Hepatic stellate cell (primary cell): ENCODE results near the gene CD55.

Experiments used
- DNase-seq: peaks from one replicate; pipeline ENCODE4 v3.0.0; 2011; ENCODE audit warnings: low spot score

Gene CD55

GRCh38 chr1:207330011-207330710 is 8.7 kb downstream of the CD55 start:
- no peak for DNase-seq

DNA sequence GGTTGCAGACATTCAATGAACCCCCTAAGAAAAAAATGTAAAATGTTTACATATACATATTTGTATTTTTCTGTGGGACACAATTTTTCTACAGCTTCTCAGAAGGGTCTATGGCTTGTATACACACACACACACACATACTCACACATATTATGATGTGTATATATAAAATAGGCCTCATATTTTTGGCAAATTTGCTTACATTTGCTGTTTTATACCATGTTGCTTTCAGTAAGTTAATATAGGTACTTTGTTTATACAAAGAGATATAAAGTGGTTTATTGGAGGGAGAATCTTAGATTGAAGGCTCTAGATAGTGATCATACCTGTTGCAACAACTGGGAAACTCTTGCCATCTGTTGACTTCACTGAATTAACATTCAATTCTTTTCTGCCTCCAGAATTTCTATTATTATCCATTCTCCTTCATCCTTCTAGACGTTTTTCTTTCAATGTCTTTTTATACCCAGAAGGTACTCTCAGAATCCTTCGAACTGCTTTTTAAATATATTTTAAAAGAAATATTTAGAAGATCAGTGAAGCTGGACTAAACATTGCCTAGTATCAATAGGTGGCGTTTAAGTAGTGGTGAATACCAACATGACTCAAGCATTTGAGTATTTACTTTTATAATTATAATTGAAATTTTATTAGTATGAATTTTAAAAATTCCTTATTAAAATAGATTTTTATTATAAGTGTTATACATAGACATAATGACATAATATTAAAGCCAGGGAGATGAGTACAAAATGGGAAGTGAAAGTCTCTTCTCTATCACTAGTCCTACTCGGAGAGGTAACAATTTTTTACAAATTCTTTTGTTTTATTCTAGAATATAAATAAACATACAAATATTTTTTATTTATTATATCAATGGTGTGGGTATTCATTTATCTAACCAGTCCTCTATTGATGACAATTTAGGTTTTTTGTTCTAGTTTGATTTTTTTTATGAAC is 10.2 kb downstream of the CD55 start:
- DNase-seq, result no peak

GRCh38 chr1:207333009-207333600 is 11.6 kb downstream of the CD55 start:
- no peak for DNase-seq

DNA sequence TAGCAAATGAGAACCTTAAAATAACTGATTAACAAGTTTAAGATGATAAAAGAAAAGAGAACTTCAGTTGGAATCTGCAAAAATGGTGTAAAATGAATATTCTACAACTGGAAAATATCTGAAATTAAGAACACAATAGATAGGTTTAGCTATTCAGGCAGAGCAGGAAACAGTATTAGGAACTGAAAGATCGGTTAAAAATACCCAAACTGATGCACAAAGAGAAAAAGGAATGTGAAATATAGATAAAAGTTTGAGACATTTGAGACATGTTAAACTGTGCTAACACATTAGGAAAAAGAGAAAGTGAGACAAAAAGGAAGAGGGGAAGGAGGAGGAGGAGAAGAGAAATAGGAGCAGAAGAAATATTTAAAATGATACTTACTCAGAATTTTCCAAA is 12.1 kb downstream of the CD55 start:
- no peak for DNase-seq

- DNase-seq, result no peak
These were observed 12.9 kb downstream of the CD55 start for GRCh38 chr1:207334337-207334736.

DNA sequence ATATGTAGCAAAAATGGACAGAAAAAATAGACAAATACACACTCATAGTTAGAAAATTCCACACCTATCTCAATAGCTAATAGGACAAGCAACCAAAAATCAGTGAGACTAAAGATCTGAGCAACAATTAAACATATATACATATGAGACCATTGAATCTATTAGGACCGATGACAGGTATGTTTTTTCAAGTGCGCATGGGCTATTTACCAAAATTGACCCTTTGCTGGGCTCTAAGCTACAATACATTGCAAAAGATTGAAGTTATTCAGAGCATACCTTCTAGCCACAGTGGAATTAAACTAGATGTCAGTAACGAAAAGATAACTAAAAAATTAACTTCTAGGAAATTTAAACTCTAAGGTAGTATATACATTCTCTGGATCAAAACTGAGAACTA is 13.7 kb downstream of the CD55 start:
- no peak for DNase-seq

- DNase-seq, result no peak
These were observed 14.4 kb downstream of the CD55 start for GRCh38 chr1:207335695-207336363.

DNA sequence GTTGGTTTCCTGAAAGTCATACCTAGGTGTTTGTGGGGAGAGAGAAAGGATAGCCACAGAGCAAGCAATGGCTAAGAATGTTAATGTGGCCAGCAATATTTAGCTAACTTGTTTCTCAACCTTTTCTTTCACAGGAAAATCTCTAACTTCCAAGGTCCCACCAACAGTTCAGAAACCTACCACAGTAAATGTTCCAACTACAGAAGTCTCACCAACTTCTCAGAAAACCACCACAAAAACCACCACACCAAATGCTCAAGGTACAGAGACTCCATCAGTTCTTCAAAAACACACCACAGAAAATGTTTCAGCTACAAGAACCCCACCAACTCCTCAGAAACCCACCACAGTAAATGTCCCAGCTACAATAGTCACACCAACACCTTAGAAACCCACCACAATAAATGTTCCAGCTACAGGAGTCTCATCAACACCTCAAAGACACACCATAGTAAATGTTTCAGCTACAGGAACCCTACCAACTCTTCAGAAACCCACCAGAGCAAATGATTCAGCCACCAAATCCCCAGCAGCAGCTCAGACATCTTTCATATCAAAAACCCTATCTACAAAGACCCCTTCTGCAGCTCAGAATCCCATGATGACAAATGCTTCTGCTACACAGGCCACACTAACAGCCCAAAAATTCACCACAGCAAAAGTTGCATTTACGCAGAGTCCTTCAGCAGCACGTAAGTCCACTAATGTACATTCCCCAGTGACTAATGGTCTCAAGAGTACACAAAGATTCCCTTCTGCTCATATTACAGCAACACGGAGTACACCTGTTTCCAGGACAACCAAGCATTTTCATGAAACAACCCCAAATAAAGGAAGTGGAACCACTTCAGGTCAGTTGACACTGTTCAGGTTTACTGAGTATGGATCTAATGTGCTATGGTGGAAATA is 15.3 kb downstream of the CD55 start:
- no peak for DNase-seq

DNA sequence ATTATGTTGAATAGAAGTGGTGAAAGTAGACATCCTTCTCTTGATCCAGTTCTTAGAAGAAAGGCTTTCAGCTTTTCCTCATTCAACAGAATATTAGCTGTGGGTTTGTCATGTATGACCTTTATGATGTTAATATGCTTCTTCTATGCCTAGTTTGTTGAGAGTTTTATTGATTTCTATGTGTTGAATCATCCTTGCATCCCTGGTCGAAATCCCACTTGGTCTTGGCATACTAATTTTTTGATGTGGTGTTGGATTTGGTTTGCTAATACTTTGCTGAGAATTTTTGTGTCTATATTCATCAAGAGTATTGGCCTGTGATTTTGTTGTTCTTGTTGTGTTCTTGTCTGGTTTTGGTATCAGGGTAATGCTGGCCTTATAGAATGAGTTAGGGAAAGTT is 20.9 kb downstream of the CD55 start:
- DNase-seq, result no peak

- no peak for DNase-seq
These were observed 22.2 kb downstream of the CD55 start for GRCh38 chr1:207343675-207344074.

GRCh38 chr1:207344221-207344620 is 22.7 kb downstream of the CD55 start:
- no peak for DNase-seq

DNA sequence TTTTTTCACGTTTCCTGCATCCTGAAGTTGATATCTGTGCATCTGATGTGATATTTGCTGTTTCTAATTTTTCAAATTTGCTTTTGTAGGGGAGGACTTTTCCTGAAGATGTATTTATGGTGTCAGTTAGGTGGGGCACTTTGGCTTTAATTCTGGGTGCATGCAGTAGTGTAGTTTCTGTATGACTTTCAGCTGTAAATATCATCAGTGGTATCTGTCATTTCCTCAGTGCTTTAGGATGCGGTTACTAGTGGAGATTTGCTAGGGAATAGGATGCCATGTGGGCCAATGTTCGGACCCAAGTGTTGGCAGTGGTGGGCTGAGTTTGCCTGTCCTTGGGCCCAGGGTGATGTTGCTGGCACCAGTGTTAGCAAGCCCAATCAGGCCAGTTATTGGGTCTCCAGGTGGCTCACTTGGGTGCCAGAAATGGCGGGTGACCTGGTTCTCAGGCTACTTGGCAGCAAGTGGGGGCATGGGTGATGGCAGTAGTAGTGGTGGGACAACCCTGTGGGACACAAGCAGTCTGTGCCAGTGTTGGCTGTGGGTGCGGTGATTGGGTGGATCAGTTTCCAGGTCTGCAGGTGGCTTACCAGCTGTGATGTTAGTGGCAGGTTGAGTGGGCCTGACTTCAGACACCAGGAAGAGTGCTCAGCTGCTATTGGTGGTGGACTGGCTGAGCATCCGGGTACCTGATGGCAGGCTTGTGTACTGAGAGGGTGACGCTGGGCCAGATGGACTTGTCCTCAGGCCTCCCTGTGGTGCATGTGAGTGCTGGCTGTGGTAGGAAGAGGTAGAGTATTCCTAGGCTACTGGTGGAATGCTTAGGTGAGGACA is 24.4 kb downstream of the CD55 start:
- DNase-seq, result no peak

DNA sequence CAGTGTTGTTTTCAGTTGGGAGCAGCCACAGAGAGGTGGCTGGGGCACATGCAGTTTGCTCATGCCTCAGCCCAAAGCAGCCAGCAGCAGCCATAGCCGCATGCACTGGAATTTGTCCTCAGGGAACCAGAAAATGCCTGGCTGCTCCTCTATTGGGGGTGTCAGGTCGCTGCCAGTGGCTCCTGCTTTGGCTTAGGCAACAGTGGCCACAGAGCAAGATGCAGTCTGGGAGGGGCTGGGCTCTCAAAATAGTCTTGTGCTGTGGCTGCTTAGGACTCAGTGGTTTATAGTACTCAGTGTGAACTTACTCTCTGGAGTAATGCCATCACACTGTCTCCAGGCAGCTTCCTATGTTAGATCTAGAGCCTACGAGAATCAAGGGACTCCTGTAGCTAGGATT is 25.0 kb downstream of the CD55 start:
- no peak for DNase-seq

DNA sequence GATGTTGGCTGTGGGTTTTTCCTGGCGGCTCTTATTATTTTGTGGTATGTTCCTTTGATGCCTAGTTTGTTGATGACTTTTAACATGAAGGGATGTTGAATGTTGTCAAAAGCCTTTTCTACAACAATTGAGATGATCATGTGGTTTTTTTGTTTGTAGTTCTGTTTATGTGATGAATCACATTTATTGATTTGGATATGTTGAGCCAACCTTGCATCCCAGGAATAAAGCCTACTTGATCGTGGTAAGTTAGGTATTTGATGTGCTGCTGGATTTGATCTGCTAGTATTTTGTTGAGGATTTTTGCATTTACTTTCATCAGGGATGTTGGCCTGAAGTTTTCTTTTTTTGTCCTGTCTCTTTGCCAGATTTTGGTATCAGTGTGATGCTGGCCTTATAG is 28.5 kb downstream of the CD55 start:
- DNase-seq, result no peak

- DNase-seq, result no peak
These were observed 31.1 kb downstream of the CD55 start for GRCh38 chr1:207352554-207352953.

DNA sequence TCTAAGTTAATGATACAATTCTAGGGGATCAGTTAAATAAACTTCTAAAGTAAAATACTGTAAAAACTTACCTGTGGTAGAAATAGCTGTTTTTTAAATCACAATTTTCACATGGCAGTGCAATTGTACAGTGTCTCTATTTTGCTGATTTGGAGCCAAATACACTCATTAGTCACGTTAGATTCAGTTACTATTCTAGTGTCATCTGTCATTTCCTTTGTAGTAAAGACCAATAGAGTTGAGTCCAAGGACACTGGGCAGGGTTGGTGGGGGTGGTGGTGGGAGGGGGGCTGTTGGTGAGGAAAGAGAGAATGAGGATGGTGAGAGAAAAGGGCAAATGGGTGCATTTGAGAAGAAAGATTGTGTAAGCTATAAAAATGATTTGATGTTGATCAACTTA is 33.6 kb downstream of the CD55 start:
- no peak for DNase-seq

DNA sequence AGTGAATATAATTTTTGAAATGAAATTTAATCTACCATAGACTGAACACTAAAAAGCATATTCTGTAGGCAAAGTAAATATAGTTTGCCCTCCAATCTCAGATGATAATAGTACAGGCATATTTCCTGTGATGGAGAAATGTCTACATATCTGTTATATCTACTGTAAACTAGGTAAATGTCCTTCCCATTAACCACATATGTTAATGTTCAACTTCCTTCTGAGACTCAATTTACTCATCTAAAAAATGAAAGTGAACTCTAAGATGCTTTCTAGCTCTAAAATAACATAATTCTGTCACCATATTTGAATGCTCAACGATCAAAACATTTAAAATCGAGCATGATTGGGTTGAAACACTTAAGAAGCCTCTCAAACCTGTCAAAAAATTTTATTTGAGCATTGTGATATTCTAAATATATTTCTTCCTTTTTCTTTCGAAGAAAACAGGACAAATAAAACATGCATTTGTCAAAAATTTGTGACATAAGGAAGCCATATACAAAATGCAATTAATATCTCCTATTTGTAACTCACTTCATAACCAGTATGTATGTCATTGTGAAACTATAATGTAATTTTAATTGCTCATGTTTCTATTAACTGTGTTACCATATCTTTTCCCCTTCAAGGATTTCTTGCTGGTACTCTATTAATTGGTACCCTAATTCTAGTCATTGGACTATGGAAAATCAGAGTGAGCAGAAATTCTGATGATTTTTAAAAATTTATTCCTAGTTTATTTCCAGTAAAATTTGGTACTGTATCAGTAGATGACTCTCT is 34.2 kb downstream of the CD55 start:
- DNase-seq, result no peak

- no peak for DNase-seq
These were observed 39.6 kb downstream of the CD55 start for GRCh38 chr1:207361029-207361428.

DNA sequence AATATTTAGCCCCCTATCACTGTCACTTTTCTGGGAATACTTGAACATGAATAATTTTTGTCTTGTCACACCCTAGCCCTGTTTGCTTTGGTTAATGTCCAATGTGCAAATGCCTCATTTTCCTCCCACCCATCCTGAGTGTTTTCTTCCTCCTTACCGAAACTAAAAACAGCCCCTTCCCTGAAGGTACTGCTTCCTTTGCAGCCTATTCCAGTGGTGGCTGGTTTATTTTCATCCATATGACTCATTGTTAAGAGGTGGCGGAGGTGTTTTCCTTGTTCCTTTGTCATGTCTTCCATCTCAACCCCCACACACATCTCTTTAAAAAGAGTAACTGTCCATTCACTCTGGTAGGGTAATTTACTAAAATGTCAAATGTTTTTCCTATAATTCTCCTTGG is 40.4 kb downstream of the CD55 start:
- DNase-seq, result no peak
